T47D (cell line): Measurements from ENCODE around the gene SUCLG1.

ENCODE experiments used
- DNase-seq, 2 experiments: peaks; one replicate each; pipeline versions ENCODE4 v3.0.0 to v3.0.0-alpha.2; 2011 to 2012; ENCODE audit warnings: low read depth in 1 of 2, low spot score in 1 of 2
- JUND ChIP-seq: IDR thresholded peaks from 2 replicates; pipeline ENCODE4 v1.6.1; 2012; ENCODE audit warnings: low read depth
- in situ Hi-C: cut with HindIII; loops from 2 replicates; pipeline ENCODE4 v1.10.0; 2016; ENCODE audit warnings: low sequenced_read_pairs, low pct_unique_long_range_greater_than_20kb

SUCLG1 gene

GRCh38 chr2:84456156-84456555 lies 2.9 kb downstream of the SUCLG1 start:
- no peak for TF ChIP-seq JUND

GRCh38 chr2:84454581-84454980 lies 4.5 kb downstream of the SUCLG1 start:
- in situ Hi-C loops, result no loop called here
- no peak for TF ChIP-seq JUND
- no peak for DNase-seq

More at GRCh38 chr2:84456156-84456555, 2.9 kb downstream of the SUCLG1 start:
- in situ Hi-C loops, result no loop called here
- no peak for DNase-seq

- TF ChIP-seq JUND, result no peak
- in situ Hi-C loops, result no loop called here
- DNase-seq, result no peak
These were observed 6.5 kb downstream of the SUCLG1 start for GRCh38 chr2:84452624-84453023.

- in situ Hi-C loops, result no loop called here
- TF ChIP-seq JUND, result no peak
- DNase-seq, result no peak
These were observed 7.5 kb downstream of the SUCLG1 start for GRCh38 chr2:84451579-84451978.

- in situ Hi-C loops, result no loop called here
- no peak for DNase-seq
- no peak for TF ChIP-seq JUND
These were observed 8.5 kb downstream of the SUCLG1 start for GRCh38 chr2:84450288-84451227.

- no peak for DNase-seq
- in situ Hi-C loops, result no loop called here
- no peak for TF ChIP-seq JUND
These were observed 9.4 kb downstream of the SUCLG1 start for GRCh38 chr2:84449711-84450110.

GRCh38 chr2:84449055-84449454 lies 10.0 kb downstream of the SUCLG1 start:
- DNase-seq, result no peak
- in situ Hi-C loops, result no loop called here
- no peak for TF ChIP-seq JUND

GRCh38 chr2:84443477-84443876 lies 15.6 kb downstream of the SUCLG1 start:
- no peak for TF ChIP-seq JUND
- no peak for DNase-seq

GRCh38 chr2:84442888-84443287 lies 16.2 kb downstream of the SUCLG1 start:
- no peak for TF ChIP-seq JUND
- DNase-seq, result no peak
- in situ Hi-C loops, result no loop called here

More at GRCh38 chr2:84443477-84443876, 15.6 kb downstream of the SUCLG1 start:
- in situ Hi-C loops, result no loop called here

- no peak for DNase-seq
- in situ Hi-C loops, result no loop called here
- no peak for TF ChIP-seq JUND
These were observed 17.6 kb downstream of the SUCLG1 start for GRCh38 chr2:84441505-84441904.

- no peak for DNase-seq
- TF ChIP-seq JUND, result no peak
- in situ Hi-C loops, result no loop called here
These were observed 18.0 kb downstream of the SUCLG1 start for GRCh38 chr2:84441036-84441435.

- no peak for TF ChIP-seq JUND
- in situ Hi-C loops, result no loop called here
- no peak for DNase-seq
These were observed 23.6 kb downstream of the SUCLG1 start for GRCh38 chr2:84435345-84436025.

GRCh38 chr2:84429328-84429727 lies 29.8 kb downstream of the SUCLG1 start:
- TF ChIP-seq JUND, result no peak
- no peak for DNase-seq
- in situ Hi-C loops, result no loop called here
